Central memory CD4-positive, alpha-beta T cell (primary cell): ENCODE data around the gene ELAVL1.
A peak's percentile ranks its signal among the peaks of the same experiment; 100 is the strongest.
"Not testable (repeated sequence)": the region's sequence is repeated elsewhere in the genome, so short reads cannot be mapped to it uniquely, and the experiment has no call there.

Source experiments
- DNase-seq: peaks from one replicate; pipeline ENCODE4 v3.0.0; 2022

The ELAVL1 gene

GRCh38 chr19:7920519-7921301 is 84.7 kb downstream of the ELAVL1 start:
- DNase-seq, result peak; percentile 95

GRCh38 chr19:7919610-7920518 is 85.6 kb downstream of the ELAVL1 start, which contains the start of gene SNAPC2:
Gene SNAPC2, plus strand, starts transcription at chr19:7920338. Its CDS starts 29 bp downstream, at chr19:7920367.
- peak; percentile 97 for DNase-seq

GRCh38 chr19:7918615-7919421 is 86.6 kb downstream of the ELAVL1 start:
- DNase-seq, result no peak

- not testable (repeated sequence) for DNase-seq
Measured at GRCh38 chr19:7918062-7918614, 87.3 kb downstream of the ELAVL1 start.

- peak; percentile 46 for DNase-seq
Measured at GRCh38 chr19:7917267-7918061, 88.0 kb downstream of the ELAVL1 start.

- DNase-seq, result no peak
Measured at GRCh38 chr19:7916955-7917266, 88.5 kb downstream of the ELAVL1 start.

- DNase-seq, result peak; percentile 57
Measured at GRCh38 chr19:7916103-7916954, 89.1 kb downstream of the ELAVL1 start.

- DNase-seq, result no peak
Measured at GRCh38 chr19:7915250-7916102, 90.0 kb downstream of the ELAVL1 start.

- DNase-seq, result no peak
Measured at GRCh38 chr19:7914598-7915045, 90.8 kb downstream of the ELAVL1 start, which contains the start of gene TGFBR3L. Gene TGFBR3L, plus strand, starts transcription at chr19:7914830.

- no peak for DNase-seq
Measured at GRCh38 chr19:7914099-7914498, 91.3 kb downstream of the ELAVL1 start.

GRCh38 chr19:7913652-7914051 is 91.8 kb downstream of the ELAVL1 start:
- no peak for DNase-seq

- no peak for DNase-seq
Measured at GRCh38 chr19:7912697-7913564, 92.5 kb downstream of the ELAVL1 start.

GRCh38 chr19:7912144-7912696 is 93.2 kb downstream of the ELAVL1 start:
- DNase-seq, result no peak

GRCh38 chr19:7911508-7912143 is 93.8 kb downstream of the ELAVL1 start:
- no peak for DNase-seq

- DNase-seq, result no peak
Measured at GRCh38 chr19:7910321-7911161, 94.9 kb downstream of the ELAVL1 start.

GRCh38 chr19:7909471-7910067 is 95.9 kb downstream of the ELAVL1 start:
- no peak for DNase-seq
